ENCODE measurements around the gene GNAO1. TPM values are rescaled to one million over a fixed set of nuclear protein-coding genes. Genes with fewer than 3 reads are reported as not detected.

Gene GNAO1
- total and polyA plus RNA-seq, 2 donors (not counting 1 experiment from before 2014, with no cell fraction given), result 0.13 to 5.1 TPM

GRCh38 chr16:56294014-56294413 lies 102.7 kb downstream of the GNAO1 start:
- WGBS (ENCODE audit: insufficient coverage), result 96% methylated on average over 5 of the region's 5 CpGs
- Histone ChIP-seq H3K27me3 (replicated peaks in 1 of 4; ENCODE audit: control extremely low read depth in 1 of 4, control insufficient read depth in 3 of 4, insufficient read depth in 4 of 4, low read length in 3 of 4) (peaks cover 0 to 4% (median 1%) of the 10 kb centered on the region in 4 experiments), H3K79me2 (ENCODE audit: control insufficient read depth, insufficient read depth, low read length) (no peaks in the 10 kb centered on the region), H2AFZ (ENCODE audit: insufficient read depth, low read depth, low read length, poor library complexity, severe bottlenecking) (no peak overlapping the region), H3K4me1 (ENCODE audit: control insufficient read depth in 2 of 2, insufficient read depth in 2 of 2, low read length in 2 of 2) (peaks cover 0 to 9% of the 10 kb centered on the region in 2 donors), H4K20me1 (ENCODE audit: control insufficient read depth, insufficient read depth, low read length, poor library complexity, severe bottlenecking) (no peaks in the 10 kb centered on the region), H3K9ac (ENCODE audit: low read length) (no peak overlapping the region), H3K9me3 (ENCODE audit: control extremely low read depth in 1 of 3, control insufficient read depth in 2 of 3, insufficient read depth in 1 of 3, low read length in 2 of 3) (no peaks in the 10 kb centered on the region), H3K36me3 (replicated peaks in 1 of 2; ENCODE audit: control extremely low read depth in 1 of 2, control insufficient read depth in 1 of 2, extremely low read depth in 1 of 2, insufficient read depth in 2 of 2, low read length in 1 of 2) (no peaks in the 10 kb centered on the region), H3K4me3 (ENCODE audit: control extremely low read depth in 1 of 5, extremely low read depth in 1 of 5, insufficient read depth in 1 of 5, low read depth in 2 of 5, low read length in 4 of 5) (no peak overlapping the region), H3K4me2 (replicated peaks; ENCODE audit: low read depth, low read length, poor library complexity, severe bottlenecking) (no peak overlapping the region), H3K27ac (ENCODE audit: low read length in 2 of 2) (no peak overlapping the region)
- Mint-ChIP-seq H3K4me1 (peaks cover 8% of the 10 kb centered on the region), H3K4me3 (no peak overlapping the region), H3K9me3 (ENCODE audit: insufficient read depth) (no peaks in the 10 kb centered on the region), H3K27ac (no peak overlapping the region), H3K27me3 (peaks cover 12% of the 10 kb centered on the region)
- ATAC-seq (ENCODE audit: low read depth) (no peak), DNase-seq (no peak)
- intact Hi-C loops (cut with micrococcal nuclease), result no loop called here
- TF ChIP-seq EZH2 (IDR thresholded peaks at IDR 0.05; ENCODE audit: borderline replicate concordance, insufficient read depth, low read depth, low read length, poor library complexity, severe bottlenecking) (no peak), CTCF (IDR thresholded peaks at IDR 0.05) (no peak)
- POLR2A ChIA-PET, result no interaction called here
- CTCF ChIA-PET, result no interaction called here

GRCh38 chr16:56294579-56294978 lies 103.3 kb downstream of the GNAO1 start:
- TF ChIP-seq EZH2 (IDR thresholded peaks at IDR 0.05; ENCODE audit: borderline replicate concordance, insufficient read depth, low read depth, low read length, poor library complexity, severe bottlenecking) (no peak), CTCF (IDR thresholded peaks at IDR 0.05) (no peak)
- Mint-ChIP-seq H3K27me3 (peaks cover 12% of the 10 kb centered on the region), H3K4me1 (peaks cover 11% of the 10 kb centered on the region), H3K4me3 (no peak overlapping the region), H3K27ac (no peak overlapping the region), H3K9me3 (ENCODE audit: insufficient read depth) (no peaks in the 10 kb centered on the region)
- Histone ChIP-seq H2AFZ (ENCODE audit: insufficient read depth, low read depth, low read length, poor library complexity, severe bottlenecking) (no peak overlapping the region), H3K4me2 (replicated peaks; ENCODE audit: low read depth, low read length, poor library complexity, severe bottlenecking) (no peak overlapping the region), H4K20me1 (ENCODE audit: control insufficient read depth, insufficient read depth, low read length, poor library complexity, severe bottlenecking) (no peaks in the 10 kb centered on the region), H3K27ac (ENCODE audit: low read length in 2 of 2) (no peak overlapping the region), H3K9ac (ENCODE audit: low read length) (no peak overlapping the region), H3K4me1 (ENCODE audit: control insufficient read depth in 2 of 2, insufficient read depth in 2 of 2, low read length in 2 of 2) (peaks cover 0 to 9% of the 10 kb centered on the region in 2 donors), H3K27me3 (replicated peaks in 1 of 4; ENCODE audit: control extremely low read depth in 1 of 4, control insufficient read depth in 3 of 4, insufficient read depth in 4 of 4, low read length in 3 of 4) (peaks cover 0 to 4% (median 1%) of the 10 kb centered on the region in 4 experiments), H3K79me2 (ENCODE audit: control insufficient read depth, insufficient read depth, low read length) (no peaks in the 10 kb centered on the region), H3K4me3 (ENCODE audit: control extremely low read depth in 1 of 5, extremely low read depth in 1 of 5, insufficient read depth in 1 of 5, low read depth in 2 of 5, low read length in 4 of 5) (no peak overlapping the region), H3K9me3 (ENCODE audit: control extremely low read depth in 1 of 3, control insufficient read depth in 2 of 3, insufficient read depth in 1 of 3, low read length in 2 of 3) (no peaks in the 10 kb centered on the region), H3K36me3 (replicated peaks in 1 of 2; ENCODE audit: control extremely low read depth in 1 of 2, control insufficient read depth in 1 of 2, extremely low read depth in 1 of 2, insufficient read depth in 2 of 2, low read length in 1 of 2) (no peaks in the 10 kb centered on the region)
- DNase-seq, result no peak
- no peak for ATAC-seq (ENCODE audit: low read depth)
- ChIA-PET POLR2A (no interaction called here), CTCF (no interaction called here)
- intact Hi-C loops (cut with micrococcal nuclease), result no loop called here
- no CpG with 5 or more reads among the region's 2 CpGs for WGBS (ENCODE audit: insufficient coverage)

Data from B cell (primary cell).